KOPT-K1 (cell line): ENCODE results near the gene HTRA3.

Experiments used
- H3K27ac ChIP-seq: fragments of 200-600 bp; sonication (generic); 2 replicates; pipeline ENCODE4 v1.5.1; 2016; ENCODE audit warnings: antibody characterized with exemption, mild to moderate bottlenecking, low read depth, low read length; ENCODE audit not compliant: poor library complexity, severe bottlenecking
- H3K36me3 ChIP-seq: fragments of 200-600 bp; sonication (generic); 2 replicates; pipeline ENCODE4 v1.5.1; 2017; ENCODE audit warnings: antibody characterized with exemption, mild to moderate bottlenecking, low read length, moderate library complexity; ENCODE audit not compliant: insufficient read depth
- H3K9me3 ChIP-seq: fragments of 200-600 bp; sonication (generic); 2 replicates; pipeline ENCODE4 v1.5.1; 2017; ENCODE audit warnings: antibody characterized with exemption, low read length, mild to moderate bottlenecking; ENCODE audit not compliant: insufficient read depth, poor library complexity, severe bottlenecking

HTRA3 gene

GRCh38 chr4:8284391-8284790 lies 14.8 kb downstream of the HTRA3 start:
- H3K36me3 ChIP-seq: no peaks in the 10 kb centered on the region
- no peak overlapping the region for H3K27ac ChIP-seq
- H3K9me3 ChIP-seq: no peaks in the 10 kb centered on the region

GRCh38 chr4:8285143-8285975 lies 15.8 kb downstream of the HTRA3 start:
- Histone ChIP-seq H3K27ac (no peak overlapping the region), H3K9me3 (no peaks in the 10 kb centered on the region), H3K36me3 (no peaks in the 10 kb centered on the region)

GRCh38 chr4:8285976-8286718 lies 16.6 kb downstream of the HTRA3 start:
- no peak overlapping the region for H3K27ac ChIP-seq
- H3K9me3 ChIP-seq: no peaks in the 10 kb centered on the region
- no peaks in the 10 kb centered on the region for H3K36me3 ChIP-seq

GRCh38 chr4:8286719-8287342 lies 17.3 kb downstream of the HTRA3 start:
- Histone ChIP-seq H3K36me3 (no peaks in the 10 kb centered on the region), H3K9me3 (no peaks in the 10 kb centered on the region), H3K27ac (no peak overlapping the region)

- Histone ChIP-seq H3K27ac (no peak overlapping the region), H3K36me3 (no peaks in the 10 kb centered on the region), H3K9me3 (no peaks in the 10 kb centered on the region)
Observed at GRCh38 chr4:8287343-8288280, 18.1 kb downstream of the HTRA3 start.

GRCh38 chr4:8289151-8289750 lies 19.7 kb downstream of the HTRA3 start:
- no peaks in the 10 kb centered on the region for H3K9me3 ChIP-seq
- no peak overlapping the region for H3K27ac ChIP-seq
- H3K36me3 ChIP-seq: no peaks in the 10 kb centered on the region

GRCh38 chr4:8289956-8290700 lies 20.6 kb downstream of the HTRA3 start:
- H3K27ac ChIP-seq: no peak overlapping the region

GRCh38 chr4:8290701-8290970 lies 21.1 kb downstream of the HTRA3 start:
- H3K27ac ChIP-seq: no peak overlapping the region
- H3K36me3 ChIP-seq: no peaks in the 10 kb centered on the region
- no peaks in the 10 kb centered on the region for H3K9me3 ChIP-seq

More at GRCh38 chr4:8289956-8290700, 20.6 kb downstream of the HTRA3 start:
- Histone ChIP-seq H3K36me3 (no peaks in the 10 kb centered on the region), H3K9me3 (no peaks in the 10 kb centered on the region)

GRCh38 chr4:8291036-8291682 lies 21.6 kb downstream of the HTRA3 start:
- H3K36me3 ChIP-seq: no peaks in the 10 kb centered on the region
- H3K27ac ChIP-seq: no peak overlapping the region
- H3K9me3 ChIP-seq: no peaks in the 10 kb centered on the region

GRCh38 chr4:8291701-8292477 lies 22.3 kb downstream of the HTRA3 start:
- no peak overlapping the region for H3K27ac ChIP-seq
- H3K9me3 ChIP-seq: no peaks in the 10 kb centered on the region
- H3K36me3 ChIP-seq: no peaks in the 10 kb centered on the region

- no peak overlapping the region for H3K27ac ChIP-seq
- no peaks in the 10 kb centered on the region for H3K9me3 ChIP-seq
- H3K36me3 ChIP-seq: no peaks in the 10 kb centered on the region
Observed at GRCh38 chr4:8292478-8293107, 23.0 kb downstream of the HTRA3 start.

- Histone ChIP-seq H3K9me3 (no peaks in the 10 kb centered on the region), H3K27ac (no peak overlapping the region), H3K36me3 (no peaks in the 10 kb centered on the region)
Observed at GRCh38 chr4:8293131-8293975, 23.8 kb downstream of the HTRA3 start.
